Natural killer cell (primary cell): ENCODE measurements around the gene COL8A2. TPM values are rescaled to one million over a fixed set of nuclear protein-coding genes. Genes with fewer than 3 reads are reported as not detected.

Source experiments
- ATAC-seq, 3 donors: fragments of 150-1000 bp in 2 of 3; fragments of 200-7000 bp in 1 of 3; cut with Tn5 transposase; 1 replicate in 1 of 3; 2 replicates in 2 of 3; pipeline ENCODE4 v1.10.0; 2021; ENCODE audit warnings: mild to moderate bottlenecking in 2 of 3, moderate library complexity in 2 of 3
- DNase-seq, 2 donors: peaks; one replicate each; pipeline versions ENCODE4 v3.0.0 to v3.0.0-alpha.2; 2013 to 2021; ENCODE audit warnings: mixed read lengths in 1 of 2
- H3K27ac ChIP-seq: one replicate; pipeline ENCODE4 v1.5.1; 2013; ENCODE audit warnings: mild to moderate bottlenecking, low read length
- H3K27me3 ChIP-seq: one replicate; pipeline ENCODE4 v1.6.1; 2013; ENCODE audit warnings: low read length; ENCODE audit not compliant: control insufficient read depth, insufficient read depth
- H3K36me3 ChIP-seq: one replicate; pipeline ENCODE4 v1.6.1; 2013; ENCODE audit warnings: low read length; ENCODE audit not compliant: control insufficient read depth, insufficient read depth
- H3K4me1 ChIP-seq: one replicate; pipeline ENCODE4 v1.6.1; 2013; ENCODE audit warnings: low read length; ENCODE audit not compliant: control insufficient read depth, insufficient read depth
- H3K4me3 ChIP-seq: one replicate; pipeline ENCODE4 v1.5.1; 2013; ENCODE audit warnings: low read length
- H3K9me3 ChIP-seq: one replicate; pipeline ENCODE4 v1.6.1; 2013; ENCODE audit warnings: low read length; ENCODE audit not compliant: control insufficient read depth, insufficient read depth
- H3K27ac Mint-ChIP-seq, 2 donors: one replicate each; pipeline ENCODE4 v1.8.0; 2022; ENCODE audit warnings: mild to moderate bottlenecking in 2 of 2, mixed read lengths in 2 of 2, moderate library complexity in 1 of 2
- H3K27me3 Mint-ChIP-seq, 2 donors: one replicate each; pipeline ENCODE4 v1.8.0; 2022; ENCODE audit warnings: low read depth in 2 of 2, mixed read lengths in 2 of 2
- H3K36me3 Mint-ChIP-seq: one replicate; pipeline ENCODE4 v1.8.0; 2022; ENCODE audit warnings: mixed read lengths
- H3K4me1 Mint-ChIP-seq, 2 donors: one replicate each; pipeline ENCODE4 v1.8.0; 2022; ENCODE audit warnings: mixed read lengths in 2 of 2
- H3K4me3 Mint-ChIP-seq: one replicate; pipeline ENCODE4 v1.8.0; 2022; ENCODE audit warnings: mild to moderate bottlenecking, moderate library complexity, mixed read lengths
- H3K9me3 Mint-ChIP-seq, 2 donors: one replicate each; pipeline ENCODE4 v1.8.0; 2022; ENCODE audit warnings: mixed read lengths in 2 of 2
- CTCF ChIP-seq: fragments of 200-600 bp; IDR thresholded peaks from one replicate; pipeline ENCODE4 v1.8.0; 2022; ENCODE audit warnings: antibody characterized with exemption
- WGBS: methylation state at CpG from one replicate; pipeline ENCODE4 v1.1.7; 2013; ENCODE audit warnings: missing lambda C conversion rate; ENCODE audit not compliant: insufficient coverage; 5-methylcytosine and 5-hydroxymethylcytosine counted together
- intact Hi-C: fragments of 100-400 bp; cut with micrococcal nuclease; formaldehyde crosslinking; loops from one replicate; pipeline ENCODE4 v1.14.2; 2022
- total RNA-seq, 4 donors: library from RNA; stranded (reverse); fragments of 120-200 nt in 1 of 4; gene quantifications; one replicate each; pipeline versions ENCODE4 v1.2.3 to v1.2.4, GENCODE V29; 2013 to 2022

COL8A2 gene
- total RNA-seq, 3 donors from 2014 or later (not counting 1 experiment from before 2014, with no cell fraction given): 0.09 to 0.20 (median 0.14) TPM

GRCh38 chr1:36143424-36143823 is 18.4 kb upstream of the COL8A2 start:
- Histone ChIP-seq H3K4me1 (peaks cover 2% of the 10 kb centered on the region), H3K27ac (no peak overlapping the region), H3K4me3 (no peak overlapping the region), H3K36me3 (peaks cover 7% of the 10 kb centered on the region), H3K27me3 (no peaks in the 10 kb centered on the region), H3K9me3 (no peaks in the 10 kb centered on the region)
- Mint-ChIP-seq H3K27ac (no peak overlapping the region), H3K4me1 (peaks cover 17 to 37% of the 10 kb centered on the region in 2 donors), H3K9me3 (no peaks in the 10 kb centered on the region), H3K36me3 (no peaks in the 10 kb centered on the region), H3K27me3 (no peaks in the 10 kb centered on the region), H3K4me3 (no peak overlapping the region)
- no peak for TF ChIP-seq CTCF
- ATAC-seq (no peak), DNase-seq (no peak)
- intact Hi-C loops: no loop called here
- 73% methylated on average over 4 of the region's 4 CpGs for WGBS

GRCh38 chr1:36142121-36142520 is 17.1 kb upstream of the COL8A2 start:
- H3K9me3 Mint-ChIP-seq: no peaks in the 10 kb centered on the region
- WGBS: 15% methylated on average over 1 of the region's 1 CpG
- Histone ChIP-seq H3K36me3 (peaks cover 20% of the 10 kb centered on the region), H3K9me3 (no peaks in the 10 kb centered on the region), H3K4me3 (no peak overlapping the region), H3K27me3 (no peaks in the 10 kb centered on the region), H3K27ac (no peak overlapping the region), H3K4me1 (no peaks in the 10 kb centered on the region)
- no peak for DNase-seq
- peaks cover 9 to 28% of the 10 kb centered on the region in 2 donors for H3K4me1 Mint-ChIP-seq
- intact Hi-C loops: no loop called here
- ATAC-seq: no peak
- H3K27me3 Mint-ChIP-seq: no peaks in the 10 kb centered on the region
- no peaks in the 10 kb centered on the region for H3K36me3 Mint-ChIP-seq
- no peak for TF ChIP-seq CTCF
- no peak overlapping the region for H3K27ac Mint-ChIP-seq
- no peak overlapping the region for H3K4me3 Mint-ChIP-seq

GRCh38 chr1:36139521-36139920 is 14.5 kb upstream of the COL8A2 start:
- DNase-seq (no peak), ATAC-seq (no peak)
- Mint-ChIP-seq H3K36me3 (no peaks in the 10 kb centered on the region), H3K4me1 (peaks cover 9 to 24% of the 10 kb centered on the region in 2 donors), H3K9me3 (no peaks in the 10 kb centered on the region), H3K4me3 (no peak overlapping the region), H3K27ac (peak overlapping the region in 1 of 2 donors; percentile 30), H3K27me3 (no peaks in the 10 kb centered on the region)
- WGBS: 98% methylated on average over 5 of the region's 5 CpGs
- no peaks in the 10 kb centered on the region for H3K9me3 ChIP-seq
- intact Hi-C loops: no loop called here
- H3K4me1 ChIP-seq: no peaks in the 10 kb centered on the region
- peaks cover 32% of the 10 kb centered on the region for H3K36me3 ChIP-seq
- no peak for TF ChIP-seq CTCF
- no peak overlapping the region for H3K4me3 ChIP-seq
- H3K27ac ChIP-seq: no peak overlapping the region
- no peaks in the 10 kb centered on the region for H3K27me3 ChIP-seq

- no peaks in the 10 kb centered on the region for H3K9me3 Mint-ChIP-seq
- intact Hi-C loops: no loop called here
- 98% methylated on average over 2 of the region's 3 CpGs for WGBS
- H3K4me3 ChIP-seq: no peak overlapping the region
- TF ChIP-seq CTCF: no peak
- DNase-seq: no peak
- no peak for ATAC-seq
- H3K4me1 Mint-ChIP-seq: peaks cover 0 to 15% of the 10 kb centered on the region in 2 donors
- no peak overlapping the region for H3K27ac Mint-ChIP-seq
- no peaks in the 10 kb centered on the region for H3K27me3 Mint-ChIP-seq
- no peaks in the 10 kb centered on the region for H3K27me3 ChIP-seq
- no peaks in the 10 kb centered on the region for H3K9me3 ChIP-seq
- H3K36me3 ChIP-seq: peaks cover 32% of the 10 kb centered on the region
- H3K27ac ChIP-seq: no peak overlapping the region
- H3K36me3 Mint-ChIP-seq: no peaks in the 10 kb centered on the region
- no peak overlapping the region for H3K4me3 Mint-ChIP-seq
- H3K4me1 ChIP-seq: no peaks in the 10 kb centered on the region
Measured at GRCh38 chr1:36137776-36138175, 12.8 kb upstream of the COL8A2 start.
